NCI-H460 (cell line): ENCODE results near the gene TWIST2. TPM values are rescaled to one million over a fixed set of nuclear protein-coding genes. Genes with fewer than 3 reads are reported as not detected.

Source experiments
- DNase-seq: peaks from one replicate; pipeline ENCODE4 v3.0.0-alpha.2; 2016; ENCODE audit warnings: low read depth; ENCODE audit errors: extremely low read depth
- total RNA-seq: library from RNA; depleted of rRNA; stranded (reverse); fragments of >200 nt; shearing (Covaris generic); gene quantifications from 2 replicates; pipeline ENCODE4 v1.2.3, GENCODE V29; 2014

The TWIST2 gene
- total RNA-seq, 1 experiment from 2014 or later, result 11.0 TPM

DNA sequence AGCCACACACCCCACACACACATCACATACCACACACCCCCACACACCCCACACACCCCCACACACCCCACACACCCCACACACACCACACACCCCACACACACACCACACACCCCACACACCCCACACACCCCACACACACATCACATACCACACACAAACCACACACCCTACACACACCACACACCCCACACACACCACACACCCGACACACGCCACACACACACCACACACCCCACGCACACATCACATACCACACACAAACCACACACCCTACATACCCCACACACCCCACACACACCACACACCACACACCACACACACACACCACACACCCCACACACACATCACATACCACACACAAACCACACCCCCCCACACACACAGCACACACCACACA lies 22.4 kb downstream of the TWIST2 start:
- no peak for DNase-seq

DNA sequence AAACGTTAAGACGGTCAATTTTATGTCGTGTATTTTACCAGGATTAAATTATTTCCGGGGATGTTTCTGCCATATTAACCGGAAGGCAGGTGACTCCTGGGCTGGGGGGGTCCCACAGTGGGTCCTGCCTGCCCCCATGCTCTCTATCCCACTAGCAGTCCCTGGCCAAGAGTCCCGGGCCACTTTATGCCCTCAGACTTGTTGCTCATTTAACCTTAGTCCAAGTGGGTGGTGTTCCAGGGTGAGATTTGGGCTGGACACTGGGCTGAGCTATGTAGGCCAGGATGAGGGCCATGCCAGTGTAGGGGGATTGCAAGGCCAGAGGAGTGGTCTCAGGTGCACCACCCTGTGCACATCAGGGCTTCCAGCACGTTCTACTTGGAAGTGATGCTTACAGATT lies 24.1 kb downstream of the TWIST2 start:
- no peak for DNase-seq

DNA sequence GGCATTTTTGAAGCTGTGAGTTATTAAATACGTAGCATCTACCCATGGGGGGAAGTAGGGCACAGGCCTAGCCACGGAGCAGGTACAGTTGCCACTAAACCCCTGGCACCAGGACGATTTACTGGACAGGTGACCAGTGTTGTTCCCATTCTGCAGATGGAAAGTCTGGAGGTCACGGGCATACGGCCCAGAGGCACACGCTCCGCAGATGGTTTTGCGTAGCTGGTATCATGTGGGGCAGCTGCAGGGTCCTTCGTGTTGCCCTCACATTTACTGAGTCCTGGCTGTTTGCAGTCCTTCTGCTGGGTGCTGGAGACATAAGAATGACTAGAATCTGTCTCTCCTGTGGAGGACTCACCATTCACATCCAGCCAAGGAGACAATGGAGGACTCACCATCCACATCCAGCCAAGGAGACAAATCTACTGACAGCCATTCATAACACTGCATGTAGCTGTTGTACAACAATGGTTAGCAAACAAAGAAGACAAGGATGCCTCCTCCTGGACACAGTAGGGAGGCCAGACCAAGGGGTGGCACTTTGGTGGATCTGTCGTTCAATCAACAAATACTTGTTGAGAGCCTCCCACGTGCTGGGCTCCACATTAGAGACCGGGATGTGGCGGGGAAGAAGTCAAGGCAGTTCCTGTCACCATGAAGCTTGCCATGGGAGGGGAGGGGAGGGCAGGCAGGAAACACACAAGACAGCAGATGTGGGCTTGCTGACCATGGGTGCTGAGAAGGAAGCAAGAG lies 24.9 kb downstream of the TWIST2 start:
- DNase-seq, result no peak

DNA sequence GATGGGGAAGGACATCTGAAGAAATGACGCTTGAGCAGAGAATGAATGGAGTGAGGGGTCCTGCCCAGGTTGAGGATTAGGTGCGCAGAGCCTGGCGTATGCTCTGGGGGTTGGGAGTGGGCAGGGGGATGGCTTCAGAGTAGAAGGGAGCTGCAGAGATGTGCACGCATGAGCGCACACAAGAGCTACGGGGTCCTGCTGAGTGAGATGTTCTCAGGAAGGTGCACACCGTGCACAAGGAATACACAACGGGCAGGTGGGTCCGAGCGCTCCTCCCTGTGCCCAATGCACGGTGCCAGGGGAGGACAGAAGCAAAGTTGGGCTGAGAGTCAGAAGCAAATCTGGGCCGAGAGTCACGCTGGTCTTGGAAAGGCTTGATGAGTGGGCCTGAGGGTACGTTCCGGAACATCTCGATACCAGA lies 25.5 kb downstream of the TWIST2 start:
- no peak for DNase-seq

DNA sequence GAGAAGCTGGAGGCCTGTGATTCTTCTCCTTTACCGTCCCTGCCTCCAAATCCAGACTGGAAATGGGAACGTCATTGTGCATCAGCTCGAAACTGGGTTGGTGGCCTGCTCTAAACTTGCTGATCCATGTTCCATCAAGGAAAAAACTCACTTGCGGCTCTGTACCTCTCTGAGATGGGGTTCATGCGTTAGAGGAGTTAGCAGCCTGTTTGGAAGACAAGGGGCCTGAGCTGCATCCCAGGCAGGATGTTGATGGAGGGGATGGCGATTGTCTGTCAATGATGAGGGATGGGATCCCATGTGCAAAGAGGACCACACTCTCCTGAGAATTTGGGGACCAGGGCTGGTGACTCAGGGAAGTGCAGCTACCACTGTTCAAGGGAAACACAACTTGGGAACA lies 26.0 kb downstream of the TWIST2 start:
- no peak for DNase-seq

DNA sequence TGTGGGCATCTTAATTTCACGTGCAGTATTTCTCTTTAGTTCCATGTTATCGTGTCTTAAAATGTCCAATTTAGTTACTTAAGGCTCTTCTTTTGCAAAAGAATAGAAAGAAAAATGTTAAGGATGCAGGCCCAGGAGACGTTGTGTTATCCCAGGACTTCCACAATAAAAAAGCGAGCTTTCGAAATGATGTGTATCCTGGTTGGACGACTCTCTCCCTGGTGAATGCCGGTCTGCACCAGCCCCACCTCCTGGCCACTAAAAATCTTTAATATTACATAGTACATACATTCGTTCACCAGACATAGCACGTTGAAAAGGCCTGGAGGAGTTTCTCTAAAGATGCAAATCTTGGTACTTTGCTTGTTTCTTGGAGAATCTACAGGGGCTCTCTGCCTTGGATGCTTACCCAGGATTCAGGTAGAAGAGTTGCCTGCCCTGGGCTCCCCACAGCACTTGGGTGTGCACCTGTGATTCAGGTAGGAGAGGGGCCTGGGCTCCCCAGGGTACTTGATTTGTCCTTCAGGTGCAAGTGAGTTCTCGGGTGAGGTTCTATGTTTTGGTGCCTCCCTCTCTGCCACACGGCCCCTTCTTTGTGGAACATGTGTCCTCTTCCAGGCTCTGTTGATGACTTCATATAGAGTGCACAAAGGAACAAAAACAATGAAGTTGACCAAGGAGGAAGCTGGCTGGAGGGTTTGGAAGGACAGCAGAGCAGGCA lies 26.6 kb downstream of the TWIST2 start:
- DNase-seq, result no peak

DNA sequence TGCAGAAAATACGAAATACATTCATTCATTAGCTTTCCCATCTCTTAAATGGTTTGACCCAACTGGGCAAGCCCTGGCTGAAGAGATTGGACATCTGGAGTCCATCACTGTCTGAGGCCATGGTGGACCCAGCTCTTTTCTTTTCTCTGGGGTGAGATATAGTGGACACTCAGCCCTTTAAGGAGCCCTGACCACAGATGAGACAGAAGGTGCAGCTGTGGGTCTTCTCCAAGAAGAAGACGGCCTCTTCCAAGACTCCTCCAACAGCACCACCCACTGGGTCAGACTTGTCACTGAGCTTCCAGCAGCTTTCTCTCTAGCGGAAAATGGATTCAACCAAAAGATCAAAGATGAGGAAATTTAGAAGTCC lies 27.2 kb downstream of the TWIST2 start:
- DNase-seq, result no peak

DNA sequence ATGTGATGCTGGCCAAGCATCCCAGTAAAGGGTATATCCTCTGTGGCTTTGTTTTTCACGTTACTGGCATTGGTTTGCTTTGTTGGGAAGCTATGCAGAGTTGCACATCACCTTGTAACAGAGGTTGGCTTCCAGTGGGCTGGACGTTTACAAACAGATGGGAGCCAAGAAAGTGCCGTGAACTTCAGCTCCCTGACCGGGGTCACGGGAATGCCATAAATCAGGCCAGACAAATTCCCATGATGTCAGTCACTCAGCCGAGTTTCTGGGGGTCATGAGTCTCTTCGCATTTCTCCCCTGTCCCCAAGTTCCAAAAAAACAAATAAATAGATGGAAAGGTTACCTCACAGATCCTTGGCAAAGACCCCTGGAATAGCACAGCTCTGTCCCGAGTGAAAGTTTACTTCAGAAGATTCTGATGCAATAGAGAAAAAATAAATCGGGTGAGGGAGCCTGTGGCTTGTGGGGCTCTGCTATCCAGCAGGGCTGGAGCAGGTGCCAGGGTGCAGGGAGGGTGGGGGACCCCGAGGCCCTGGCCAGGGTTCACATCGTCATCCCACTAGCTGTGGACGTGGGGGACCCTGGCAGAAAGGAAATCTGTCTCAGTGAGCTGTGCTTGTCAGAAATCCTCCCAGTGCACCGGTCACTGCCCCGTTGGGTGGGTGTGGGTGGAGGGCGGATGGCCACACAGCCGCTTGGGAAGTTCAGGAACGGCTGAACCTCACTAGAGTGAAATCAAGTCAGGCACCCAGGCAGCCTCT lies 27.8 kb downstream of the TWIST2 start:
- no peak for DNase-seq

DNA sequence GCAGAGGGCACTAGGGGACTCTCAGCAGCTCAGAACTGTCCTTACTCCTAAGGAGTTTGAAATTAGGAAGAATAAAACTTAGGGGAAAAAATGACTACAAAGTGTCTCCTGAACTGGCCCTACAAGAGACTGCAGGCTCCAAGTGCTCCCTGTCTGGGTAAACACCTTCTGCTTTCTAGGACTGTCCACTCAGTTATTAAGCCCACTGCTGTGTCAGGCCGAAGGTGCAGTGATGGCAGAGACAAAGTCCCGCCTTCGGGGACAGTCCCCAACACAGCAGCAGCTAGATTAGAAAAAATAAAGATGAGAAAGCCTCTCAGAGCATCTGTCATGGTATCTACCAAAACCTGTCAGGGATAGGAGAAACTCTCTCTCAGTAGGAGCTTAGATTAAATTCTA lies 28.3 kb downstream of the TWIST2 start:
- DNase-seq, result no peak

DNA sequence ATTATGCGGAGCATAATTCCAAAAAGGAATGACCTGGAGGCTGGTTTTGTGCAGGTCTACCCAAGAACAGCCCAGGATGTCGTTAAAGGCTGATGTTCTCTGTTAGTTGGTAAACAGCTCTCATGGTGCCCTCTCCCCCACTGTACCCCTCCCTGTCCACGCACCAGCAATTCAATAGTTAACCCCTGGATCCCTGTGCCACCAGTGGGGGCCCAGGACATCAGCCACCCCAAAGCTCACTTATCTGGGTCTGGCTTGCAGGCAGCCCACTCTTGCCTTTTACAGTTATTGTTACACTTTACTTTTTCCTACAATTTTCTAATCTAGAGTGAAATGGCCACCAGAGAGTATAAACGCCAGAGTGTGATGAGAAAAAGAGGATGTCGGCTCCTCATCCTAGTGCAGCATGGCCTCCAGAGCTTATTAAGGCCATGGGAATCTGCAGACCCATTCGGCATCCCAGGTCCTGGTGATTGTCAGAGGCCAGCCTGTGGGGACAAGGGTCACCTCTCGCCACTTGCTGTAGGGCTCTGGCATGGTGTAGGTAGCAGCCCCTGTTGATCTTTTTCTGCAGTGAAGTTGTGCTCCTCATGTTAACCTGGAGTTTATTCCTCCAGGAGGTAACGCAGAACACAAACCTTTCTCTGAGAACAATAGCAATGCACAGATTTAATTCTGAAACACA lies 30.3 kb downstream of the TWIST2 start:
- no peak for DNase-seq

DNA sequence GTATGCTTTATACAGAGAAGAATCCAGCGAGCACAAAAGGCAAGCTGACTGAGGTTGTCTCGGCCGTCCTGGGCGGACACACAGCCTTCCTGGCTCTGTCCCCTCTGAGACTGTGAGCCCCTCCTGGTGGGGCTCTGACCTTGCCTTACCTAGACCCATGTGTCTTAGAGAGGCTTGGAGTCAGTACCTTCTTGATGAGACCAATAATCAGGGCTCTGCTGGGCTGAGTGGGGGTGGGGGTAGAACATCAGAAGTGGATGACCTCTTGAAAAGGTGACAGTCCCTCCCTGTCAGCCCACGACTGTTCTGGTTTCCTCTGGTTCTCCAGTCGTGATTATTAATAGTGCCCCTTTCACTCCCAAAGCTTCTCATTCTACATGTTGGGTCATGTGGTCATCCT lies 31.2 kb downstream of the TWIST2 start:
- no peak for DNase-seq

DNA sequence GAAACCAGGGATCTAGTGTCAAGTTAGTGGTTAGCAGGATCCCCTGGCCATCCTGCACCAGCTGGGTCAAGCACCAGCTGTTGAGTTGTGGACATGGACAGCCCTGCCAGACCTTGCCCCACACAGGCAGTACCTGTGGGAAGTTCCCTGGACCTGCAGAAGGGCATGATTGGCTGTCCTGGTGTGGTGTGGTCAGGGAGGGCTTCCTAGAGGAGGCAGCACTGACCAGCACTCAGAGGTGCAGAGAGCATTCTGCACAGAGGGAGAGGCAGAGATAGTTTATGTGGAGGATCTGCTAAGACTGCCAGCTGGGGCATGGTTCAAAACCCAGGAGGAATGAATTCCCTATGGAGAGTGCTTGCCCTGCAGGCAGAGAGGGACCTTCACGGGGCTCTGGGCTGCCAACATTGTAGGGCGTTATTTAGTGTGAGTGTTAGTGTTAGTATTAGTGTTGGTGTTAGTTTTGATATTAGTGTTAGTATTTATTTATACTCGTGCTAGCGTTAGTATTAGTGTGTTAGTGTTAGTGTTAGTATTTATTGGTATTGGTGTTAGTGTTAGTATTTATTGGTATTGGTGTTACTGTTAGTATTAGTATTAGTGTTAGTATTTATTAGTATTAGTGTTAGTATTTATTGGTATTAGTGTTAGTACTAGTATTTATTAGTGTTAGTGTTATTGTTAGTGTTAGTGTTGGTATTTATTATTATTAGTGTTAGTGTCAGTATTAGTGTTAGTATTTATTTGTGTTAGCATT lies 31.9 kb downstream of the TWIST2 start:
- no peak for DNase-seq

DNA sequence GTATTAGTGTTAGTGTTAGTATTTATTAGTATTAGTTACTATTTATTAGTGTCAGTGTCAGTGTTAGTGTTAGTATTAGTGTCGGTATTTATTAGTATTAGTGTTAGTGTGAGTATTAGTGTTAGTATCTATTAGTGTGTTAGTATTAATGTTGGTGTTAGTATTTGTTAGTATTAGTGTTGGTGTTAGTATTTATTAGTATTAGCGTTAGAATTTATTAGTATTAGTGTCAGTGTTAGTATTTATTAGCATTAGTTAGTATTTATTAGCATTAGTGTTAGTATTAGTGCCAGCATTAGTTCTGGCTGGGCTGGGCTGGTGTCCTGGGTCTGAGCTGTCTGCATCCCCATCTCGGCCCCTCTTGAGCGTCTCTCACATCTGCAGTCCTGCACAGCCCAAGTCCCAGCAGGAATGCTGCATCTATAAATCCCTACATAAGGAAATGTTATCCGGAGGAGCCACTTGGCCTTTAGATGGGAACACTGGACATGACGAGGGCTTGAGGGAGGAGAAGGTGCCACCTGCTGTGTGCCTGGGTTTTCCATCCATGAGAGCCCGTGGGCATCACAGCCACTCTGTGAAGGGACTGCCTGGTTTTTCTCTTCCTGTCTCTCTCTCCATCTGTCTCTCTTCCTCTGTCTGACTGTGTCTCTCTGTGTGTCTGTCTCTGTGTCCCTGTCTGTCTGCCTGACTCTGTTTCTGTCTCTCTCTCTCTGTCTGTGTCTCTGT lies 33.6 kb downstream of the TWIST2 start:
- no peak for DNase-seq

DNA sequence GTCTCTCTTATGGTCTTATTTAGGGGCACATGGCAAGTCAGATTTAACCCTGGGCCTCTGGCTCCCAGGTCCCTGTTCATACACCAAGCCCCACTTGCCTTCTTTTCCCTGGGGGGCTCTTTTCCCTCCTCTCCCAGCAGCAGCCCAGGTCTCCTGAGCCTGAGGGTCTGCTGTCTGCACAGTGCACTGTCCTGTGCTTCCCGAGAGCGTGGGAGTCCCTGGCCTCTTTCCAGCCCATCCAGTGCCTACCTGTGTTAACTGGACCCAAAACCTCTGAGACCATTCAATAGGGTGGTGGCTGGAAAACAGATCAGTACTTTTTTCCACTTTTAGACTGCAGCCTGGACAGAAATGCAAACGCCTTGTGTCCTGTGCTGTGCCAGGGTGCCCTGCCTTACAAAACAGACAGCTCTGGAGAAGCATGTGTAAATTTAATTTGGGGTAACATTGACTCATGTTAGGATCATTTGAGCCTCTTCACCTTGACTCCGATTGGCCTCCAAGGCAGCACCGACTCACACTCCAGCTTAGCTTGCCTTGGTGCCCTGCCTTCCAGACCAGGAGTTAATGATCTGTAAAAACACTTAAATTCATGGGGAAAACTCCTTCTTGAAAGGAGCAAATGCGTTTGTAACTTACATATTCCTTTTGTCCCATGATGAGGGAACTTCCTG lies 34.3 kb downstream of the TWIST2 start:
- no peak for DNase-seq

DNA sequence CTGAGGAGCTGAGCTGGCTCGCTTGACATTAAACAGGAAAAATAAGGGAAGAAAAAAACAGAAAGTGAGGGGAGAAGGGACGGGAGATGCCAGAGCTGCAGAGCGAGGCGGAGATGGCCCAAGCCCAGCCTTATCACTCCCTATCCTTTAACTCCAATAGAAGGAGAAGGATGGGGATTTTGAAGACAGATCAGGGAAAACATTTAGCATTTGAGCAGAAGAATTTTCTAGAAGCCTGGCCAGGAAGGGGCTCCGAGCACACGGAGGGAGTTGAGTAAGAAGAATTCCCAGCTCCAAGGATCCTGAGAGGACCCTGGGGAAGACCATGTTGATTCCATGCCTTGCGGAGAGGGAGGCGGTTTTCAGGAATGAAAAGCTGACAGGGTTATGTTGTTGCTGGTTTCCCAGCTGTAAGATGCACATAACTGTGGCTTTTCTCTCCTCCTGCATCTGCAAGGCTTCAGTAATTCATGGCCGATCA lies 35.6 kb downstream of the TWIST2 start:
- no peak for DNase-seq

DNA sequence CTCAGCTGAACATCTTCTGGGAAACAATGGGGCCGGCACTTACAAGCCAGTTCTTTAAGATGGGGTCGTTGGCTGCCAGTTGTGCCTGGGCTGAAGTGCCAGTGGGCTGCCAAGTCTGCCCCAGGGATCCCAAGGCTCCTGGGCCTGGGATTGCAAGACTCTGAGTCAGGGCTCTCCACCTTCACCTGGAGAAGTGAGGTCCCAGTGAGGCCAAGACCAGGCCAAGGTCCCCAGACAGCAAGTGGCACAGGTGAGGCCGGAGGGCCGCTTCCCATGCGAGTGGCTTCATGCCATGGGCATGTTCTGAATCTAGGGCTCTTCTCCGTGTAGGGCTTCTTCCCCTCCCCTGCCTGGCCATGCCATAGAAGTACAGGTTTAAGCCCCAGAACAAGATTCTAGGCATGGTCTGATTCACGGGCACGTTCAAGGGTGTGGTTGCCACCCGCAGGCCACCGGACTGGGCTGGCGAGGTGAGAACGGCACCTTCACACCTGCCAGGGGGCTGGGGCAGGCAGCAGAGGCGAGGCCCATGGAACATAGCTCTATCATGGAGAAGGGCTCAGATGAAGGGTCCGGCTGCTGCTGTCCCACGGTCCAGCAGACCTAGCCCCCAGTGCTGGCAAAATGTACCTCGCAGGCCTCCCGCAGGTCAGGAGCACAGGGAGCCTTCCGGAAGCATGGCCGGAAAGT lies 36.4 kb downstream of the TWIST2 start:
- DNase-seq, result no peak

DNA sequence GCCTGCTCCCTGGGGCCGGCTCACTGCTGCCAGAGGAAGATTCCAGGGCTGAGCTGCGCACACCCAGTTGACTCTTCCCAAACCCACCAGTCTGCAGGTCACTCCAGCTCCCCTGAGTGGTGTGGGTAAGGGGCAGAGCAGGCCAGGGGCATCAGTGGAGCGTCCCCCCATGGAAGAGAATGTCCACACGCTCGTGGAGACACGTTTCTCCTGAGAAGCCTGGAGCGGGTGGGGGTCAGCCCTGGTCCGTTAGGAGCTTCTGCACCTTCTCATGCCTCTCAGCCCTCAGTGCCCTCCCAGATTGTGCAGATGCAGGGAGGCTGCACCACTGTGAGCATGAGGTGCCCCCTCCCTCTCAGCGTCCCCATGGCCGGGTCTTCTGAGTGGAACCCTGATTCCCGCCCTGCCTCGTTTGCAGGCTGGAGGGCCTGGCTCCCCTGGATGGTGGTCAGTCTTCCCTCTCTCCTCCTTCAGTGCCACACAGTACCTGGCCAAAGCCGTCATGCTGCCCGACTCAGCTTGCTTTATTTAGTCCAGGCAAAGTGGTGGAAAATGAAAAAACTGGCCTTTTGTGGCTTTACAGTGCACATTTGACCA lies 37.0 kb downstream of the TWIST2 start:
- no peak for DNase-seq
